ENCODE data around the gene IFFO2. TPM values are rescaled to one million over a fixed set of nuclear protein-coding genes. Genes with fewer than 3 reads are reported as not detected.

IFFO2 gene
- total and polyA plus RNA-seq, 7 experiments from 2014 or later, result 1.1 to 57.1 (median 25.7) TPM

GRCh38 chr1:18943914-18944572 lies 12.4 kb downstream of the IFFO2 start:
- CTCF ChIA-PET, result interaction anchor here (2.3 kb wide), 1 partner anchor 17 kb away, joined by 7 read pairs; no protein-coding TSS in a partner anchor
- H3K27me3 Mint-ChIP-seq, result no peaks in the 10 kb centered on the region
- Histone ChIP-seq H3K4me1 (ENCODE audit: control insufficient read depth in 2 of 2, insufficient read depth in 2 of 2, low read length in 2 of 2) (peaks cover 73 to 79% of the 10 kb centered on the region in 2 donors), H3K9me3 (ENCODE audit: control insufficient read depth in 2 of 3, low read length in 3 of 3) (no peaks in the 10 kb centered on the region), H3K27me3 (ENCODE audit: control insufficient read depth in 2 of 2, insufficient read depth in 2 of 2, low read length in 2 of 2) (no peaks in the 10 kb centered on the region), H3K27ac (ENCODE audit: low read depth, low read length) (no peak overlapping the region), H3K36me3 (ENCODE audit: control insufficient read depth in 2 of 3, insufficient read depth in 3 of 3, low read length in 3 of 3) (peaks cover 0 to 7% (median 0%) of the 10 kb centered on the region in 3 experiments), H3K4me3 (ENCODE audit: low read length) (no peak overlapping the region)
- peak overlapping the region in 5 of 9 donors; percentile 17 to 87 (median 68) for H3K27ac Mint-ChIP-seq
- intact Hi-C loops (cut with micrococcal nuclease), result no loop called here
- no peak for ATAC-seq
- peak overlapping the region in 5 of 10 donors; percentile 4 to 51 (median 36) for H3K4me3 Mint-ChIP-seq
- peaks cover 54 to 91% (median 81%) of the 10 kb centered on the region in 7 donors for H3K4me1 Mint-ChIP-seq
- DNase-seq, result no peak
- POLR2A ChIA-PET, result interaction anchor here (1.0 to 2.3 kb wide), 6 partner anchors 8 to 130 kb away, joined by 3 to 13 read pairs (median 4); no protein-coding TSS in a partner anchor
- peaks cover 0 to 1% (median 0%) of the 10 kb centered on the region in 11 donors for H3K9me3 Mint-ChIP-seq
- peaks cover 0 to 4% (median 0%) of the 10 kb centered on the region in 5 donors for H3K36me3 Mint-ChIP-seq

GRCh38 chr1:18943162-18943561 lies 13.3 kb downstream of the IFFO2 start:
- peaks cover 0 to 4% (median 0%) of the 10 kb centered on the region in 5 donors for H3K36me3 Mint-ChIP-seq
- Histone ChIP-seq H3K4me1 (ENCODE audit: control insufficient read depth in 2 of 2, insufficient read depth in 2 of 2, low read length in 2 of 2) (peaks cover 70 to 72% of the 10 kb centered on the region in 2 donors), H3K9me3 (ENCODE audit: control insufficient read depth in 2 of 3, low read length in 3 of 3) (no peaks in the 10 kb centered on the region), H3K4me3 (ENCODE audit: low read length) (no peak overlapping the region), H3K27ac (ENCODE audit: low read depth, low read length) (no peak overlapping the region), H3K36me3 (ENCODE audit: control insufficient read depth in 2 of 3, insufficient read depth in 3 of 3, low read length in 3 of 3) (peaks cover 0 to 7% (median 0%) of the 10 kb centered on the region in 3 experiments), H3K27me3 (ENCODE audit: control insufficient read depth in 2 of 2, insufficient read depth in 2 of 2, low read length in 2 of 2) (no peaks in the 10 kb centered on the region)
- CTCF ChIA-PET, result interaction anchor here (2.3 kb wide), 1 partner anchor 16 kb away, joined by 7 read pairs; no protein-coding TSS in a partner anchor
- POLR2A ChIA-PET, result interaction anchor here (1.0 to 3.5 kb wide), 5 partner anchors 8 to 16 kb away, joined by 3 to 13 read pairs (median 5); no protein-coding TSS in a partner anchor
- no peak overlapping the region for H3K4me3 Mint-ChIP-seq
- H3K27ac Mint-ChIP-seq, result peak overlapping the region in 3 of 9 donors; percentile 32 to 87 (median 51)
- no peaks in the 10 kb centered on the region for H3K27me3 Mint-ChIP-seq
- ATAC-seq, result no peak
- intact Hi-C loops (cut with micrococcal nuclease), result no loop called here
- no peak for DNase-seq
- H3K4me1 Mint-ChIP-seq, result peaks cover 45 to 84% (median 74%) of the 10 kb centered on the region in 7 donors
- H3K9me3 Mint-ChIP-seq, result peaks cover 0 to 1% (median 0%) of the 10 kb centered on the region in 11 donors

DNA sequence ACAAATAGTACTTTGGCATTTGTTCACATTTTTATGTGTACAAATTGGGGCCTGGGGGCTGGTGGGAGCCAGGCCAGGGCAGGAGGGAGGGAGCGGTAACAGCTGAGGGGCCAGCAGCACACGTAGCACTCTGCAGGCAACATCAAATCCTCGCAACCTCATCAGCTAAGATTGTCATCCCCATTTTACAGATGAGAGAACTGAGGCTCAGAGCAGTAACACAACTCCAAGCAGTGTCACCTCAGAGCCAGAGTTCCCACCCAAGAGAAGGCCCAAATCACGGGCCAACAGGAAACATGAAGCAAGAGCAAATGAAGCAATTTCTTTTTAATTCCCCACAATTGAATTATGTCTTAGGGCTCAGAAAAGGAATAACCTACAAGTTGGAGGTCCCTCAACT lies 14.1 kb downstream of the IFFO2 start:
- no peaks in the 10 kb centered on the region for H3K9me3 ChIP-seq (ENCODE audit: control insufficient read depth in 2 of 3, low read length in 3 of 3)
- intact Hi-C loops (cut with micrococcal nuclease), result no loop called here
- Mint-ChIP-seq H3K4me1 (peaks cover 37 to 80% (median 69%) of the 10 kb centered on the region in 7 donors), H3K27ac (peak overlapping the region in 3 of 9 donors; percentile 15 to 36 (median 33)), H3K27me3 (no peaks in the 10 kb centered on the region), H3K9me3 (peaks cover 0 to 1% (median 0%) of the 10 kb centered on the region in 11 donors), H3K4me3 (no peak overlapping the region), H3K36me3 (peaks cover 0 to 4% (median 0%) of the 10 kb centered on the region in 5 donors)
- H3K36me3 ChIP-seq (ENCODE audit: control insufficient read depth in 2 of 3, insufficient read depth in 3 of 3, low read length in 3 of 3), result peaks cover 0 to 7% (median 0%) of the 10 kb centered on the region in 3 experiments
- POLR2A ChIA-PET, result interaction anchor here (3.5 kb wide), 1 partner anchor 14 kb away, joined by 11 read pairs; no protein-coding TSS in a partner anchor
- H3K4me3 ChIP-seq (ENCODE audit: low read length), result no peak overlapping the region
- H3K27me3 ChIP-seq (ENCODE audit: control insufficient read depth in 2 of 2, insufficient read depth in 2 of 2, low read length in 2 of 2), result no peaks in the 10 kb centered on the region
- H3K27ac ChIP-seq (ENCODE audit: low read depth, low read length), result no peak overlapping the region
- DNase-seq, result no peak
- CTCF ChIA-PET, result interaction anchor here (2.3 kb wide), 1 partner anchor 15 kb away, joined by 7 read pairs; no protein-coding TSS in a partner anchor
- peaks cover 62 to 64% of the 10 kb centered on the region in 2 donors for H3K4me1 ChIP-seq (ENCODE audit: control insufficient read depth in 2 of 2, insufficient read depth in 2 of 2, low read length in 2 of 2)
- no peak for ATAC-seq

DNA sequence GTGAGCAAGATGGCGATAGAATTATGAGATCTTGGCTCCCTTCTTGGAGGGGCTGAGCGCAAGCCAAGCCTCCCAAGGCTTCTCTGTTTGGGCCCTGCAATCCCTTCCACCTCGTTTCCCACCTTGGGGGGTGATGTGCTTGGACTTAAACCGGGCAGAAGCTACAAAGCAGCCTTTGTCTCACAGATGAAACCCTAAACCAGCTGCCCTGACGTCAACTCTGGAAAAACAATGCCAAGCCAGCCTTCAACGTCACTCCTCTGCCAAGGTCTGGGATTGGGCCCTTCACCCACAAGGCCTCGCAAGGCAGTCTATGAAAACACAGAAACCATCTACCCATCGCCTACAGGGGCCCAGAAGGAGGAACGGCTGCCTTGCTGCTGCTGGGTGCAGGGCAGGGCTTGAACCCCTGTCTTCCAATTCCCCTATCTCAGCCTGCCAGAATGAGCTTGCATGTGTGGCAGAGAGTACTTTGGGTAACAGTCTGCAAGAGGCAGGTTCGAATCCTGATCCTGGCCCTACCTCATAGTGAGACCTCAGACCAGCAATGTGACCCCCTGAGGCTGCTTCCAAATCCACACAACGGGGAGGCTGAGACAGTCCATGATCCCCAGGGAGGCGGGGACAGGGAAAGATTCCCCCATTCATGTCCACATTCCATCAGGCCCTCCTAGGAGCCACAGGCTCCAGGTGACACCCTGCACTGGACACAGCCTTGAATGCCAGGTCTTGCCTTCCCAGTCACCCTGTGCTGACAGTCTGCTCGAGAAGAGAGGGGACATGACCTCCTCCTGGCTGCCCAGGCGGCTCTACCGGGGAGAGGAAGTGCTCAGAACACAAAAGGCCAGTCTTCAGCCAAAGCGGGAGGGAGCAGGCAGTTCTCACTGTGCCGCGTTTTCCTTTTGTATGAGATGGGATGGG lies 15.0 kb downstream of the IFFO2 start:
- H3K27ac Mint-ChIP-seq, result peak overlapping the region in 4 of 9 donors; percentile 7 to 76 (median 29)
- no peak overlapping the region for H3K4me3 Mint-ChIP-seq
- Histone ChIP-seq H3K27me3 (ENCODE audit: control insufficient read depth in 2 of 2, insufficient read depth in 2 of 2, low read length in 2 of 2) (no peaks in the 10 kb centered on the region), H3K36me3 (ENCODE audit: control insufficient read depth in 2 of 3, insufficient read depth in 3 of 3, low read length in 3 of 3) (peaks cover 0 to 7% (median 0%) of the 10 kb centered on the region in 3 experiments), H3K27ac (ENCODE audit: low read depth, low read length) (no peak overlapping the region), H3K4me1 (ENCODE audit: control insufficient read depth in 2 of 2, insufficient read depth in 2 of 2, low read length in 2 of 2) (peaks cover 53 to 59% of the 10 kb centered on the region in 2 donors), H3K4me3 (ENCODE audit: low read length) (no peak overlapping the region), H3K9me3 (ENCODE audit: control insufficient read depth in 2 of 3, low read length in 3 of 3) (no peaks in the 10 kb centered on the region)
- DNase-seq (no peak), ATAC-seq (peak; percentile 9)
- H3K27me3 Mint-ChIP-seq, result no peaks in the 10 kb centered on the region
- intact Hi-C loops (cut with micrococcal nuclease), result no loop called here
- ChIA-PET POLR2A (interaction anchor here (1.0 to 3.5 kb wide), 3 partner anchors 11 to 13 kb away, joined by 3 to 11 read pairs (median 4); no protein-coding TSS in a partner anchor), CTCF (no interaction called here)
- H3K9me3 Mint-ChIP-seq, result peaks cover 0 to 1% (median 0%) of the 10 kb centered on the region in 11 donors
- H3K36me3 Mint-ChIP-seq, result peaks cover 0 to 4% (median 0%) of the 10 kb centered on the region in 5 donors
- H3K4me1 Mint-ChIP-seq, result peaks cover 34 to 80% (median 69%) of the 10 kb centered on the region in 7 donors

- peaks cover 0 to 7% (median 0%) of the 10 kb centered on the region in 3 experiments for H3K36me3 ChIP-seq (ENCODE audit: control insufficient read depth in 2 of 3, insufficient read depth in 3 of 3, low read length in 3 of 3)
- no peaks in the 10 kb centered on the region for H3K27me3 Mint-ChIP-seq
- H3K27ac ChIP-seq (ENCODE audit: low read depth, low read length), result no peak overlapping the region
- H3K4me3 ChIP-seq (ENCODE audit: low read length), result no peak overlapping the region
- peaks cover 50 to 54% of the 10 kb centered on the region in 2 donors for H3K4me1 ChIP-seq (ENCODE audit: control insufficient read depth in 2 of 2, insufficient read depth in 2 of 2, low read length in 2 of 2)
- intact Hi-C loops (cut with micrococcal nuclease), result no loop called here
- H3K27ac Mint-ChIP-seq, result peak overlapping the region in 8 of 9 donors; percentile 7 to 84 (median 50)
- H3K27me3 ChIP-seq (ENCODE audit: control insufficient read depth in 2 of 2, insufficient read depth in 2 of 2, low read length in 2 of 2), result no peaks in the 10 kb centered on the region
- H3K4me3 Mint-ChIP-seq, result peak overlapping the region in 3 of 10 donors; percentile 3 to 47 (median 5)
- peaks cover 33 to 80% (median 72%) of the 10 kb centered on the region in 7 donors for H3K4me1 Mint-ChIP-seq
- DNase-seq (no peak), ATAC-seq (no peak)
- CTCF ChIA-PET, result interaction anchor here (1.0 kb wide), 1 partner anchor 32 kb away, joined by 3 read pairs; no protein-coding TSS in a partner anchor
- H3K9me3 Mint-ChIP-seq, result peaks cover 0 to 1% (median 0%) of the 10 kb centered on the region in 11 donors
- POLR2A ChIA-PET, result interaction anchor here (0.7 to 3.5 kb wide), 4 partner anchors 8 to 14 kb away, joined by 3 to 11 read pairs (median 4); no protein-coding TSS in a partner anchor
- H3K36me3 Mint-ChIP-seq, result peaks cover 0 to 4% (median 0%) of the 10 kb centered on the region in 5 donors
- no peaks in the 10 kb centered on the region for H3K9me3 ChIP-seq (ENCODE audit: control insufficient read depth in 2 of 3, low read length in 3 of 3)
Measured at GRCh38 chr1:18940303-18941020, 16.0 kb downstream of the IFFO2 start.

Data from naive thymus-derived CD4-positive, alpha-beta T cell (primary cell).